Spleen (tissue), 11 donors: Measurements from ENCODE around the gene RBFOX1. TPM values are rescaled to one million over a fixed set of nuclear protein-coding genes. Genes with fewer than 3 reads are reported as not detected.

Experiments used
- DNase-seq: peaks from one replicate; pipeline ENCODE4 v3.0.0-alpha.2; 2020
- H3K27ac ChIP-seq, 8 donors: fragments of 200-600 bp; sonication (generic) in 7 of 8; 1 replicate in 4 of 8; 2 replicates in 4 of 8; pipeline versions ENCODE4 v1.5.0 to v1.8.0; 2016 to 2021; ENCODE audit warnings: inconsistent platforms in 4 of 8, mild to moderate bottlenecking in 4 of 8, moderate library complexity in 1 of 8
- H3K27me3 ChIP-seq, 7 donors: fragments of 200-600 bp; sonication (generic) in 6 of 7; replicated peaks in 1 of 7; 1 replicate in 4 of 7; 2 replicates in 3 of 7; pipeline versions ENCODE4 v1.5.0 to v1.8.0; 2016 to 2021; ENCODE audit warnings: inconsistent platforms in 3 of 7, mild to moderate bottlenecking in 1 of 7
- H3K36me3 ChIP-seq, 6 donors: fragments of 200-600 bp; sonication (generic) in 5 of 6; 1 replicate in 4 of 6; 2 replicates in 2 of 6; pipeline versions ENCODE4 v1.5.0 to v1.8.0; 2016 to 2021; ENCODE audit warnings: inconsistent platforms in 2 of 6
- H3K4me1 ChIP-seq, 6 donors: fragments of 200-600 bp; sonication (generic) in 5 of 6; 1 replicate in 3 of 6; 2 replicates in 3 of 6; pipeline versions ENCODE4 v1.5.0 to v1.8.0; 2016 to 2021; ENCODE audit warnings: inconsistent platforms in 3 of 6
- H3K4me3 ChIP-seq, 8 donors: fragments of 200-600 bp; sonication (generic) in 7 of 8; 1 replicate in 4 of 8; 2 replicates in 4 of 8; pipeline versions ENCODE4 v1.5.0 to v1.8.0; 2016 to 2021; ENCODE audit warnings: inconsistent platforms in 4 of 8, mild to moderate bottlenecking in 4 of 8, moderate library complexity in 2 of 8
- H3K9me3 ChIP-seq, 8 donors: fragments of 200-600 bp; sonication (generic) in 7 of 8; 1 replicate in 4 of 8; 2 replicates in 4 of 8; pipeline versions ENCODE4 v1.5.0 to v1.8.0; 2016 to 2021; ENCODE audit warnings: inconsistent platforms in 4 of 8
- CTCF ChIP-seq, 11 experiments: fragments of 200-600 bp in 7 of 11; fragments of 450-650 bp in 4 of 11; sonication (generic) in 4 of 11; IDR thresholded peaks in 8 of 11; conservative IDR thresholded peaks in 3 of 11; 1 replicate in 7 of 11; 2 replicates in 4 of 11; pipeline versions ENCODE4 v1.4.0 to v1.8.0; 2016 to 2021; ENCODE audit warnings: antibody characterized with exemption in 11 of 11, inconsistent platforms in 4 of 11, mild to moderate bottlenecking in 1 of 11
- POLR2A ChIP-seq, 3 donors: fragments of 450-650 bp; IDR thresholded peaks; one replicate each; pipeline ENCODE4 v1.5.1; 2017; ENCODE audit warnings: antibody characterized with exemption in 3 of 3, mild to moderate bottlenecking in 1 of 3
- POLR2AphosphoS5 ChIP-seq, 3 donors: sonication (generic); formaldehyde crosslinking; IDR thresholded peaks; one replicate each; pipeline ENCODE4 v1.5.1; 2017; ENCODE audit warnings: antibody characterized with exemption in 3 of 3
- WGBS, 5 donors: extraction: QIAGEN DNeasy Blood & Tissue Kit in 3 of 5; methylation state at CpG; one replicate each; pipeline versions ENCODE4 v1.1.5 to v1.1.7; 2013 to 2018; 5-methylcytosine and 5-hydroxymethylcytosine counted together
- intact Hi-C: fragments of 100-400 bp; cut with DNase I; formaldehyde crosslinking; loops from one replicate; pipeline ENCODE4 v1.15.0; 2023; ENCODE audit warnings: low total_unique reads
- polyA plus RNA-seq, 3 donors: library from polyadenylated mRNA; stranded (reverse); fragments of 200-250 nt; gene quantifications; one replicate each; pipeline ENCODE4 v1.2.1, GENCODE V29; 2013
- total RNA-seq, 7 donors: library from RNA; depleted of rRNA in 3 of 7; stranded (reverse); fragments of >200 nt in 3 of 7; fragmentation: NEBNext Ultra II Directional in 4 of 7; extraction: Animal tissue kit (Norgen Biotek cat#: 25700) in 4 of 7; gene quantifications; one replicate each; pipeline versions ENCODE4 v1.1.0 to v1.2.1, GENCODE V29; 2016 to 2021
- donor health status: healthy with polysubstance abuse.
- donor health status: DM: no; HTN: no; CAD: no; lungs with moderate emphysema.
- donor health status: DM: no; HTN: no; CAD: no.
- donor health status: Bipolar disorder and iron deficiency.
- donor health status: healthy.
- donor health status: DM: no; HTN: no; CAD: no.
- donor health status: DM: yes; HTN: yes; CAD: no.

RBFOX1 gene
- total and polyA plus RNA-seq, 10 donors, result 0.07 to 0.13 TPM; not detected in 8

GRCh38 chr16:7605812-7606211, 273.2 kb downstream of the RBFOX1 start:
- no peaks in the 10 kb centered on the region for H3K36me3 ChIP-seq
- no peaks in the 10 kb centered on the region for H3K4me1 ChIP-seq
- no peak overlapping the region for H3K4me3 ChIP-seq
- no peaks in the 10 kb centered on the region for H3K27me3 ChIP-seq
- TF ChIP-seq POLR2AphosphoS5 (IDR thresholded peaks at IDR 0.05) (no peak), CTCF (IDR thresholded peaks at IDR 0.05 in 8 of 11, conservative IDR thresholded peaks at IDR 0.05 in 3 of 11) (no peak), POLR2A (IDR thresholded peaks at IDR 0.05) (no peak)
- peaks cover 0 to 3% (median 0%) of the 10 kb centered on the region in 8 donors for H3K9me3 ChIP-seq
- DNase-seq, result no peak
- intact Hi-C loops, result no loop called here
- no peak overlapping the region for H3K27ac ChIP-seq
- 70 to 86% (median 78%) methylated on average over 6 of the region's 6 CpGs for WGBS, 5 donors

GRCh38 chr16:7612671-7613070, 280.0 kb downstream of the RBFOX1 start:
- WGBS, 5 donors, result 70 to 82% (median 77%) methylated on average over 8 of the region's 8 CpGs
- Histone ChIP-seq H3K36me3 (no peaks in the 10 kb centered on the region), H3K9me3 (peaks cover 0 to 8% (median 3%) of the 10 kb centered on the region in 8 donors), H3K27me3 (no peaks in the 10 kb centered on the region), H3K4me1 (no peaks in the 10 kb centered on the region), H3K27ac (no peak overlapping the region), H3K4me3 (no peak overlapping the region)
- TF ChIP-seq CTCF (IDR thresholded peaks at IDR 0.05 in 8 of 11, conservative IDR thresholded peaks at IDR 0.05 in 3 of 11) (no peak), POLR2AphosphoS5 (IDR thresholded peaks at IDR 0.05) (no peak), POLR2A (IDR thresholded peaks at IDR 0.05) (no peak)
- DNase-seq, result no peak
- intact Hi-C loops, result no loop called here

- Histone ChIP-seq H3K27ac (no peak overlapping the region), H3K4me1 (no peaks in the 10 kb centered on the region), H3K27me3 (no peaks in the 10 kb centered on the region), H3K36me3 (no peaks in the 10 kb centered on the region), H3K9me3 (peaks cover 0 to 8% (median 3%) of the 10 kb centered on the region in 8 donors), H3K4me3 (no peak overlapping the region)
- WGBS, 5 donors, result 60 to 80% (median 71%) methylated on average over 2 of the region's 2 CpGs
- DNase-seq, result no peak
- TF ChIP-seq POLR2AphosphoS5 (IDR thresholded peaks at IDR 0.05), result no peak
- intact Hi-C loops, result no loop called here
Observed at GRCh38 chr16:7613518-7613917, 280.9 kb downstream of the RBFOX1 start.

- no peak for DNase-seq
- H3K4me1 ChIP-seq, result no peaks in the 10 kb centered on the region
- peaks cover 0 to 8% (median 5%) of the 10 kb centered on the region in 8 donors for H3K9me3 ChIP-seq
- intact Hi-C loops, result no loop called here
- no peak overlapping the region for H3K4me3 ChIP-seq
- no peak for TF ChIP-seq POLR2A (IDR thresholded peaks at IDR 0.05)
- no peak for TF ChIP-seq CTCF (IDR thresholded peaks at IDR 0.05 in 8 of 11, conservative IDR thresholded peaks at IDR 0.05 in 3 of 11)
- no peak for TF ChIP-seq POLR2AphosphoS5 (IDR thresholded peaks at IDR 0.05)
- no peaks in the 10 kb centered on the region for H3K27me3 ChIP-seq
- H3K36me3 ChIP-seq, result no peaks in the 10 kb centered on the region
- H3K27ac ChIP-seq, result no peak overlapping the region
- WGBS, 5 donors, result 60 to 68% (median 62%) methylated on average over 7 of the region's 7 CpGs
Observed at GRCh38 chr16:7614021-7614795, 281.6 kb downstream of the RBFOX1 start.
